Lower leg skin (tissue), 3 donors: ENCODE data around the gene ANKMY2.

Source experiments
- POLR2A ChIP-seq, 2 donors: fragments of 450-650 bp; IDR thresholded peaks; one replicate each; pipeline ENCODE4 v1.6.1; 2016 to 2017; ENCODE audit warnings: antibody characterized with exemption in 2 of 2, mild to moderate bottlenecking in 1 of 2, moderate library complexity in 1 of 2
- TF ChIP-seq, protein P1 (sequence below), 3 donors: fragments of 450-650 bp; IDR thresholded peaks; one replicate each; pipeline ENCODE4 v1.5.1; 2016; ENCODE audit warnings: antibody characterized with exemption in 3 of 3, mild to moderate bottlenecking in 3 of 3, moderate library complexity in 2 of 3

DNA sequence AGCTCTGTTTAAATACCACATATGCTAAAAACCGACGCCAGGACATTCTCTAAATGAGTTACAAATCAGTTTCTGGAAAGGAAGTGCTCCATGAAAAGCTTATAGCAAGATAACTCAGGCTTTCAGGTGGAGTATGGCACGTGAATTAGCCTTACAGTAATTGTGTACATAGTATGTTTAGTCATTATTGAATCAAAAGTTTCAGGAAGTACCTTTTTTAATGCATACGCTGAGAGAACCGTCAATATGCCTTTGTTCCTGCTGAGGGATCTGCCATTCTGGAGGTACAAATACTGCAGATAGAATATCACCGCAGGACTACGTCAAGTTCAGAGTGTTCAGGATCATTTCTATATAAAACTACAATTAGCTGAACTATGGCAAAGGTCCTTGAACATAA is 45.7 kb downstream of the ANKMY2 start:
- no peak for TF ChIP-seq POLR2A (IDR thresholded peaks at IDR 0.05)
- TF ChIP-seq, protein P1, sequence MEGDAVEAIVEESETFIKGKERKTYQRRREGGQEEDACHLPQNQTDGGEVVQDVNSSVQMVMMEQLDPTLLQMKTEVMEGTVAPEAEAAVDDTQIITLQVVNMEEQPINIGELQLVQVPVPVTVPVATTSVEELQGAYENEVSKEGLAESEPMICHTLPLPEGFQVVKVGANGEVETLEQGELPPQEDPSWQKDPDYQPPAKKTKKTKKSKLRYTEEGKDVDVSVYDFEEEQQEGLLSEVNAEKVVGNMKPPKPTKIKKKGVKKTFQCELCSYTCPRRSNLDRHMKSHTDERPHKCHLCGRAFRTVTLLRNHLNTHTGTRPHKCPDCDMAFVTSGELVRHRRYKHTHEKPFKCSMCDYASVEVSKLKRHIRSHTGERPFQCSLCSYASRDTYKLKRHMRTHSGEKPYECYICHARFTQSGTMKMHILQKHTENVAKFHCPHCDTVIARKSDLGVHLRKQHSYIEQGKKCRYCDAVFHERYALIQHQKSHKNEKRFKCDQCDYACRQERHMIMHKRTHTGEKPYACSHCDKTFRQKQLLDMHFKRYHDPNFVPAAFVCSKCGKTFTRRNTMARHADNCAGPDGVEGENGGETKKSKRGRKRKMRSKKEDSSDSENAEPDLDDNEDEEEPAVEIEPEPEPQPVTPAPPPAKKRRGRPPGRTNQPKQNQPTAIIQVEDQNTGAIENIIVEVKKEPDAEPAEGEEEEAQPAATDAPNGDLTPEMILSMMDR (IDR thresholded peaks at IDR 0.05), result no peak
